B cell (primary cell): ENCODE measurements around the gene DNAAF1.

Experiments used
- EZH2 ChIP-seq: IDR thresholded peaks from 2 replicates; pipeline ENCODE4 v1.6.1; 2012; ENCODE audit warnings: borderline replicate concordance, low read depth, mild to moderate bottlenecking, moderate library complexity, low read length; ENCODE audit not compliant: insufficient read depth, poor library complexity, severe bottlenecking
- TF ChIP-seq, protein P1 (sequence below): fragments of 200-600 bp; IDR thresholded peaks from one replicate; pipeline ENCODE4 v1.8.0; 2022; ENCODE audit warnings: antibody characterized with exemption, mild to moderate bottlenecking

- TF ChIP-seq, protein P1, sequence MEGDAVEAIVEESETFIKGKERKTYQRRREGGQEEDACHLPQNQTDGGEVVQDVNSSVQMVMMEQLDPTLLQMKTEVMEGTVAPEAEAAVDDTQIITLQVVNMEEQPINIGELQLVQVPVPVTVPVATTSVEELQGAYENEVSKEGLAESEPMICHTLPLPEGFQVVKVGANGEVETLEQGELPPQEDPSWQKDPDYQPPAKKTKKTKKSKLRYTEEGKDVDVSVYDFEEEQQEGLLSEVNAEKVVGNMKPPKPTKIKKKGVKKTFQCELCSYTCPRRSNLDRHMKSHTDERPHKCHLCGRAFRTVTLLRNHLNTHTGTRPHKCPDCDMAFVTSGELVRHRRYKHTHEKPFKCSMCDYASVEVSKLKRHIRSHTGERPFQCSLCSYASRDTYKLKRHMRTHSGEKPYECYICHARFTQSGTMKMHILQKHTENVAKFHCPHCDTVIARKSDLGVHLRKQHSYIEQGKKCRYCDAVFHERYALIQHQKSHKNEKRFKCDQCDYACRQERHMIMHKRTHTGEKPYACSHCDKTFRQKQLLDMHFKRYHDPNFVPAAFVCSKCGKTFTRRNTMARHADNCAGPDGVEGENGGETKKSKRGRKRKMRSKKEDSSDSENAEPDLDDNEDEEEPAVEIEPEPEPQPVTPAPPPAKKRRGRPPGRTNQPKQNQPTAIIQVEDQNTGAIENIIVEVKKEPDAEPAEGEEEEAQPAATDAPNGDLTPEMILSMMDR, result no peak
- no peak for TF ChIP-seq EZH2
Measured at GRCh38 chr16:84103678-84104077, 41.4 kb upstream of the DNAAF1 start.
